Stimulated activated CD4-positive, alpha-beta T cell treated with anti-CD3 and anti-CD28 coated beads, Interleukin-15, amount 100 ng/mL, for 24 hours (primary cell): ENCODE results near the gene MACROD2.
"Not testable (repeated sequence)": the region's sequence is repeated elsewhere in the genome, so short reads cannot be mapped to it uniquely, and the experiment has no call there.

Source experiments
- DNase-seq: peaks from one replicate; pipeline ENCODE4 v3.0.0-alpha.2; 2020

Gene MACROD2

GRCh38 chr20:14197097-14197496 lies 201.8 kb downstream of the MACROD2 start:
- DNase-seq: no peak

- DNase-seq: no peak
Observed at GRCh38 chr20:14198416-14198815, 203.1 kb downstream of the MACROD2 start.

GRCh38 chr20:14199111-14199510 lies 203.8 kb downstream of the MACROD2 start:
- DNase-seq: no peak

- DNase-seq: no peak
Observed at GRCh38 chr20:14203657-14204056, 208.3 kb downstream of the MACROD2 start.

GRCh38 chr20:14207591-14207990 lies 212.3 kb downstream of the MACROD2 start:
- DNase-seq: no peak

GRCh38 chr20:14208956-14209355 lies 213.6 kb downstream of the MACROD2 start:
- DNase-seq: no peak

- DNase-seq: no peak
Observed at GRCh38 chr20:14210146-14210545, 214.8 kb downstream of the MACROD2 start.

- DNase-seq: no peak
Observed at GRCh38 chr20:14214046-14214445, 218.7 kb downstream of the MACROD2 start.

- not testable (repeated sequence) for DNase-seq
Observed at GRCh38 chr20:14215880-14216279, 220.6 kb downstream of the MACROD2 start.

- DNase-seq: no peak
Observed at GRCh38 chr20:14219801-14220461, 224.6 kb downstream of the MACROD2 start.

- no peak for DNase-seq
Observed at GRCh38 chr20:14220986-14221385, 225.7 kb downstream of the MACROD2 start.

- DNase-seq: no peak
Observed at GRCh38 chr20:14223806-14224205, 228.5 kb downstream of the MACROD2 start.

- DNase-seq: not testable (repeated sequence)
Observed at GRCh38 chr20:14226051-14227049, 231.0 kb downstream of the MACROD2 start.

GRCh38 chr20:14232650-14233049 lies 237.3 kb downstream of the MACROD2 start:
- no peak for DNase-seq

GRCh38 chr20:14234666-14235295 lies 239.5 kb downstream of the MACROD2 start:
- DNase-seq: no peak

GRCh38 chr20:14235355-14235754 lies 240.0 kb downstream of the MACROD2 start:
- no peak for DNase-seq

- DNase-seq: no peak
Observed at GRCh38 chr20:14245368-14245970, 250.2 kb downstream of the MACROD2 start.

- DNase-seq: no peak
Observed at GRCh38 chr20:14259689-14260088, 264.4 kb downstream of the MACROD2 start.

GRCh38 chr20:14260367-14260766 lies 265.1 kb downstream of the MACROD2 start:
- no peak for DNase-seq

- no peak for DNase-seq
Observed at GRCh38 chr20:14264869-14265268, 269.6 kb downstream of the MACROD2 start.

- no peak for DNase-seq
Observed at GRCh38 chr20:14266246-14266645, 270.9 kb downstream of the MACROD2 start.

- not testable (repeated sequence) for DNase-seq
Observed at GRCh38 chr20:14270751-14271150, 275.4 kb downstream of the MACROD2 start.

- no peak for DNase-seq
Observed at GRCh38 chr20:14282140-14282539, 286.8 kb downstream of the MACROD2 start.
